Breast epithelium (tissue), 4 donors: ENCODE measurements around the gene TMEM120A. TPM values are rescaled to one million over a fixed set of nuclear protein-coding genes. Genes with fewer than 3 reads are reported as not detected.
A peak's percentile ranks its signal among the peaks of the same experiment; 100 is the strongest.

Source experiments
- DNase-seq, 2 donors: peaks; one replicate each; pipeline ENCODE4 v3.0.0-alpha.2; 2019; ENCODE audit warnings: low spot score in 2 of 2
- H3K27ac ChIP-seq, 2 donors: fragments of 200-600 bp; sonication (generic) in 1 of 2; one replicate each; pipeline ENCODE4 v1.5.1; 2016 to 2019; ENCODE audit warnings: mild to moderate bottlenecking in 1 of 2
- H3K27me3 ChIP-seq, 2 donors: fragments of 200-600 bp; sonication (generic) in 1 of 2; one replicate each; pipeline versions ENCODE4 v1.5.1 to v1.6.0; 2017 to 2019; ENCODE audit warnings: control low read depth in 1 of 2, mild to moderate bottlenecking in 1 of 2
- H3K36me3 ChIP-seq: fragments of 200-600 bp; one replicate; pipeline ENCODE4 v1.5.1; 2019
- H3K4me1 ChIP-seq, 2 donors: fragments of 200-600 bp; sonication (generic); one replicate each; pipeline ENCODE4 v1.5.1; 2016 to 2019; ENCODE audit warnings: control low read depth in 1 of 2
- H3K4me3 ChIP-seq, 3 donors: fragments of 200-600 bp; sonication (generic); 1 replicate in 2 of 3; 2 replicates in 1 of 3; pipeline ENCODE4 v1.5.1; 2016 to 2019; ENCODE audit warnings: mild to moderate bottlenecking in 3 of 3, moderate library complexity in 2 of 3
- H3K9me3 ChIP-seq, 2 donors: fragments of 200-600 bp; sonication (generic) in 1 of 2; one replicate each; pipeline ENCODE4 v1.5.1; 2016 to 2019; ENCODE audit warnings: control low read depth in 1 of 2
- CTCF ChIP-seq, 3 donors: fragments of 450-650 bp; IDR thresholded peaks; one replicate each; pipeline ENCODE4 v1.5.1; 2016 to 2017; ENCODE audit warnings: antibody characterized with exemption in 3 of 3, mild to moderate bottlenecking in 3 of 3, moderate library complexity in 3 of 3
- POLR2A ChIP-seq: fragments of 450-650 bp; IDR thresholded peaks from one replicate; pipeline ENCODE4 v1.6.1; 2016; ENCODE audit warnings: antibody characterized with exemption, mild to moderate bottlenecking, moderate library complexity
- POLR2AphosphoS5 ChIP-seq, 3 donors: sonication (generic); formaldehyde crosslinking; IDR thresholded peaks; one replicate each; pipeline ENCODE4 v1.6.1; 2017; ENCODE audit warnings: antibody characterized with exemption in 3 of 3
- intact Hi-C: fragments of 100-400 bp; cut with DNase I; formaldehyde crosslinking; loops from one replicate; pipeline ENCODE4 v1.15.1; 2023; ENCODE audit warnings: low total_unique reads
- total RNA-seq, 3 donors: library from RNA; depleted of rRNA; stranded (reverse); fragments of >200 nt; gene quantifications; one replicate each; pipeline ENCODE4 v1.1.0, GENCODE V29; 2016

The TMEM120A gene
- total RNA-seq, 3 donors from 2014 or later, result 27.2 to 52.0 (median 42.9) TPM

DNA sequence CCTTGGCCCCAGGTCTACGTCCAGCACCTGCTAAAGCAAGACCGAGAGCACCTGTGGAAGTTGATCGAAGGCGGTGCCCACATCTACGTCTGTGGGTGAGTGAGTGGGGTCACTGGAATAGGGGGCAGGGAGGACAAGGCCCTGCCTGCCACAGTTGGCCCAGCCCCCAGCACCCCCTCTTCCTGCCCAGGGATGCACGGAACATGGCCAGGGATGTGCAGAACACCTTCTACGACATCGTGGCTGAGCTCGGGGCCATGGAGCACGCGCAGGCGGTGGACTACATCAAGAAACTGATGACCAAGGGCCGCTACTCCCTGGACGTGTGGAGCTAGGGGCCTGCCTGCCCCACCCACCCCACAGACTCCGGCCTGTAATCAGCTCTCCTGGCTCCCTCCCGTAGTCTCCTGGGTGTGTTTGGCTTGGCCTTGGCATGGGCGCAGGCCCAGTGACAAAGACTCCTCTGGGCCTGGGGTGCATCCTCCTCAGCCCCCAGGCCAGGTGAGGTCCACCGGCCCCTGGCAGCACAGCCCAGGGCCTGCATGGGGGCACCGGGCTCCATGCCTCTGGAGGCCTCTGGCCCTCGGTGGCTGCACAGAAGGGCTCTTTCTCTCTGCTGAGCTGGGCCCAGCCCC is 8.1 kb downstream of the TMEM120A start:
- no peak for TF ChIP-seq CTCF (IDR thresholded peaks at IDR 0.05)
- no peak for TF ChIP-seq POLR2A
- no peak for TF ChIP-seq POLR2AphosphoS5 (IDR thresholded peaks at IDR 0.05)
- no peak for DNase-seq
- H3K36me3 ChIP-seq, result peaks cover 24% of the 10 kb centered on the region
- H3K27me3 ChIP-seq, result no peaks in the 10 kb centered on the region
- peaks cover 5 to 9% of the 10 kb centered on the region in 2 donors for H3K4me1 ChIP-seq
- intact Hi-C loops, result no loop called here
- no peak overlapping the region for H3K4me3 ChIP-seq
- H3K9me3 ChIP-seq, result no peaks in the 10 kb centered on the region
- no peak overlapping the region for H3K27ac ChIP-seq

GRCh38 chr7:75985518-75986146 is 8.8 kb downstream of the TMEM120A start:
- DNase-seq, result no peak
- H3K27me3 ChIP-seq, result no peaks in the 10 kb centered on the region
- no peaks in the 10 kb centered on the region for H3K9me3 ChIP-seq
- no peak overlapping the region for H3K4me3 ChIP-seq
- peaks cover 5 to 9% of the 10 kb centered on the region in 2 donors for H3K4me1 ChIP-seq
- peaks cover 24% of the 10 kb centered on the region for H3K36me3 ChIP-seq
- intact Hi-C loops, result no loop called here
- TF ChIP-seq POLR2A (no peak), POLR2AphosphoS5 (IDR thresholded peaks at IDR 0.05) (peak in 1 of 3 donors; percentile 8)
- H3K27ac ChIP-seq, result no peak overlapping the region

DNA sequence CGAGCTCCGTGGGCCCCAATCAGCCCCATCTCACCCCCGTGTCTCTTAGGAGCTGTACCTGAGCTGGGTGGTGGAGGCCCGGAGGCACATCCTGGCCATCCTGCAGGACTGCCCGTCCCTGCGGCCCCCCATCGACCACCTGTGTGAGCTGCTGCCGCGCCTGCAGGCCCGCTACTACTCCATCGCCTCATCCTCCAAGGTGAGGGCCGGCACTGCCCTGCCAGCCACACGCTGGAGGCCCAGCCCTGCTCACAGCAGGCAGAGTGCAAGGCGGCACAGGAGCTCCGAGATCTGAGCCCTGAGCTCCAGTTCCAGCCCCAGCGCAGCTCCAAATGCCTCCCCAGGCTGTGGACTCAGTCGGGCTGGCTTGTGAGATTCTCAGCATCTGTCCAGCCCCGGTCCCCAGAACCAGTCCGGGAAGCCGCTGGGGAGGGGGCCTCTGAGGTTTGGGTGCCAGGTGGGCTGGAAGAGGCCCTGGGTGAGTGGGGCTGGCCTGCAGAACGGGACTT is 9.3 kb downstream of the TMEM120A start:
- Histone ChIP-seq H3K36me3 (peaks cover 24% of the 10 kb centered on the region), H3K27me3 (no peaks in the 10 kb centered on the region), H3K4me1 (peaks cover 5 to 9% of the 10 kb centered on the region in 2 donors), H3K27ac (no peak overlapping the region), H3K4me3 (no peak overlapping the region), H3K9me3 (no peaks in the 10 kb centered on the region)
- intact Hi-C loops, result no loop called here
- no peak for DNase-seq
- TF ChIP-seq CTCF (IDR thresholded peaks at IDR 0.05), result no peak
- no peak for TF ChIP-seq POLR2AphosphoS5 (IDR thresholded peaks at IDR 0.05)
- no peak for TF ChIP-seq POLR2A

DNA sequence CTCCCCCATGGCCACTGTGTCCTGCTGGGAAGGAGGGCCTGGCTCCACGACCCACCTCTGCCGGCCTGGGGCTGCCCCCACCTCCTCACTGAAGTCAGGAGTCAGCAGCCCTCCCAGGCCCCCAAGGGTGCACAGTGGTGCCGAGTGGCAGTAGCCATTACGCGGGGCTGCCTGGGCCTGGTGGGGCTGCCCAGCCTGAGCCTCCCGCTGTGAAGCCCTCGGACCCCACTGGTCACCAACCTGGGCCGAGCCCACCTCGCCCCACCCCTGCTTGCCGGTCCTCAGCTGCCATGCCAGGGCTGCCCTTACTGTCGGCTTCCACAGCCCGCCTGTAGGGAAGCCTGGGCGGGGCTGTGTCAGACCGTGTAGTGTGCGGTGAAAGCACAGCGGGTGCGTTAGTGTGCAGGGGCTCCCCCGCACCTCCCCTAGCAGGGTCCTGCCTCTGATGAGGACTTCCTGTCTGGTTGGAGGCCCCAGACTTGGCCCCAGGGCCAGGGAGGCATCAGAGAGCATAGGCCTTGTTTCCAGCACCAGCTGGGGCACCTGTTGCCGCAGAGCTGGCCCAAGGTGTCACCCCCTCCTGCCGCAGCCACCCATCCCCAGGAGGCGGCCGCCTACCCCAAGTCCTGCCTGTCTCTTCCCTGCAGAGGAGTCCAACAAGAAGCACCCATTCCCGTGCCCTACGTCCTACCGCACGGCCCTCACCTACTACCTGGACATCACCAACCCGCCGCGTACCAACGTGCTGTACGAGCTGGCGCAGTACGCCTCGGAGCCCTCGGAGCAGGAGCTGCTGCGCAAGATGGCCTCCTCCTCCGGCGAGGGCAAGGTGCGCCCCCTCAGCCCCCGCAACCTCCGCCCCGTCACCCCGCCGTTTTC is 10.0 kb downstream of the TMEM120A start:
- intact Hi-C loops, result no loop called here
- peaks cover 2 to 3% of the 10 kb centered on the region in 2 donors for H3K4me1 ChIP-seq
- no peak for DNase-seq
- peaks cover 24% of the 10 kb centered on the region for H3K36me3 ChIP-seq
- no peak overlapping the region for H3K4me3 ChIP-seq
- H3K27ac ChIP-seq, result no peak overlapping the region
- H3K27me3 ChIP-seq, result no peaks in the 10 kb centered on the region
- no peaks in the 10 kb centered on the region for H3K9me3 ChIP-seq
- TF ChIP-seq CTCF (IDR thresholded peaks at IDR 0.05) (no peak), POLR2AphosphoS5 (IDR thresholded peaks at IDR 0.05) (no peak), POLR2A (no peak)

DNA sequence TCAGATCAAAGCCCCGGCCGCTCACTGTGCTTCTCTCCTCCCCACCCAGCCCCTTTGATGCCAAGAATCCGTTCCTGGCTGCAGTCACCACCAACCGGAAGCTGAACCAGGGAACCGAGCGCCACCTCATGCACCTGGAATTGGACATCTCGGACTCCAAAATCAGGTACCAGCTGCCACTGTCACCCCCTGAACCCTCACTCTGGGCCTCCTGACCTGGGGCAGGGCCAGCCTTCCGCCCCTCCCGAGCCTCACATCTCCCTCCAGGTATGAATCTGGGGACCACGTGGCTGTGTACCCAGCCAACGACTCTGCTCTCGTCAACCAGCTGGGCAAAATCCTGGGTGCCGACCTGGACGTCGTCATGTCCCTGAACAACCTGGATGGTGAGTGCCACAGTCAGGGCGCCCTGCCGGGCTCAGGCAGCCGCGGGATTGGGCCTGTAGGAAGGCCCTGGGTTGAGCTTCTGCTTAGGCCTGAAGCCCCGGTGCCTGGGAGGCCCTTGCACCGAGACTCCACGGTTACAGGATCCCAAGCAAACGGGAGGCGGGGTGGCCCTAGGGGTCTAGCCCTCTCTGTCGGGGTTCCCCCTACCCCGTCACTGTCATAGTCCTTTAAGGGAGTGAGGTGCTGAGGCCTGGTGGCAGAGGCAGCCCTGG is 10.8 kb downstream of the TMEM120A start:
- Histone ChIP-seq H3K27me3 (no peaks in the 10 kb centered on the region), H3K36me3 (peaks cover 24% of the 10 kb centered on the region), H3K9me3 (no peaks in the 10 kb centered on the region), H3K4me3 (no peak overlapping the region), H3K27ac (no peak overlapping the region), H3K4me1 (no peaks in the 10 kb centered on the region)
- no peak for DNase-seq
- TF ChIP-seq POLR2AphosphoS5 (IDR thresholded peaks at IDR 0.05), result no peak
- TF ChIP-seq CTCF (IDR thresholded peaks at IDR 0.05), result no peak
- no peak for TF ChIP-seq POLR2A
- intact Hi-C loops, result no loop called here
